Thyroid gland (tissue), 4 donors: ENCODE measurements around the gene TIMM44.

ENCODE experiments used
- POLR2A ChIP-seq, 2 donors: fragments of 450-650 bp; IDR thresholded peaks; one replicate each; pipeline ENCODE4 v1.6.1; 2017; ENCODE audit warnings: antibody characterized with exemption in 2 of 2, mild to moderate bottlenecking in 2 of 2, moderate library complexity in 1 of 2
- TF ChIP-seq, protein P1 (sequence below), 6 experiments: fragments of 200-600 bp in 3 of 6; fragments of 450-650 bp in 3 of 6; sonication (generic) in 3 of 6; IDR thresholded peaks; one replicate each; pipeline ENCODE4 v1.5.1; 2016 to 2019; ENCODE audit warnings: antibody characterized with exemption in 6 of 6, mild to moderate bottlenecking in 2 of 6, inconsistent platforms in 1 of 6, moderate library complexity in 1 of 6

GRCh38 chr19:7965259-7965841 is 21.9 kb upstream of the TIMM44 start:
- no peak for TF ChIP-seq POLR2A (IDR thresholded peaks at IDR 0.05)
- TF ChIP-seq, protein P1, sequence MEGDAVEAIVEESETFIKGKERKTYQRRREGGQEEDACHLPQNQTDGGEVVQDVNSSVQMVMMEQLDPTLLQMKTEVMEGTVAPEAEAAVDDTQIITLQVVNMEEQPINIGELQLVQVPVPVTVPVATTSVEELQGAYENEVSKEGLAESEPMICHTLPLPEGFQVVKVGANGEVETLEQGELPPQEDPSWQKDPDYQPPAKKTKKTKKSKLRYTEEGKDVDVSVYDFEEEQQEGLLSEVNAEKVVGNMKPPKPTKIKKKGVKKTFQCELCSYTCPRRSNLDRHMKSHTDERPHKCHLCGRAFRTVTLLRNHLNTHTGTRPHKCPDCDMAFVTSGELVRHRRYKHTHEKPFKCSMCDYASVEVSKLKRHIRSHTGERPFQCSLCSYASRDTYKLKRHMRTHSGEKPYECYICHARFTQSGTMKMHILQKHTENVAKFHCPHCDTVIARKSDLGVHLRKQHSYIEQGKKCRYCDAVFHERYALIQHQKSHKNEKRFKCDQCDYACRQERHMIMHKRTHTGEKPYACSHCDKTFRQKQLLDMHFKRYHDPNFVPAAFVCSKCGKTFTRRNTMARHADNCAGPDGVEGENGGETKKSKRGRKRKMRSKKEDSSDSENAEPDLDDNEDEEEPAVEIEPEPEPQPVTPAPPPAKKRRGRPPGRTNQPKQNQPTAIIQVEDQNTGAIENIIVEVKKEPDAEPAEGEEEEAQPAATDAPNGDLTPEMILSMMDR (IDR thresholded peaks at IDR 0.05) = no peak
